ENCODE measurements around the gene CATSPER3. TPM values are rescaled to one million over a fixed set of nuclear protein-coding genes. Genes with fewer than 3 reads are reported as not detected.

CATSPER3 gene
- total RNA-seq, 1 experiment from 2014 or later: 1.7 TPM

- BruUV-seq (replicated peaks): no TSS peak
- H3K4me2 ChIP-seq (ENCODE audit: low read length): no peak overlapping the region
- ChIA-PET CTCF (no interaction called here), POLR2A (no interaction called here), RAD21 (ENCODE audit: low non-redundant PET in 1 of 2, low total read pairs in 2 of 2, uncharacterized antibody in 2 of 2, unreplicated experiment in 2 of 2) (no interaction called here)
- TF ChIP-seq ATF3 (IDR thresholded peaks at IDR 0.05) (no peak), YY1 (IDR thresholded peaks at IDR 0.05; ENCODE audit: extremely low read depth, insufficient replicate concordance, low read depth, low read length) (no peak)
- H3K79me2 ChIP-seq (ENCODE audit: insufficient read depth, low read length): no peaks in the 10 kb centered on the region; the same call in none of the 2 replicates
- H2AFZ ChIP-seq (ENCODE audit: low read depth, low read length, poor library complexity, severe bottlenecking): no peak overlapping the region
- H4K20me1 ChIP-seq (ENCODE audit: insufficient read depth): no peaks in the 10 kb centered on the region
- DNase-seq (ENCODE audit: low read depth, low spot score) (no peak), ATAC-seq (no peak)
- H3K9me3 ChIP-seq (ENCODE audit: control insufficient read depth in 1 of 2, insufficient read depth in 1 of 2, low read depth in 1 of 2, low read length in 2 of 2): no peaks in the 10 kb centered on the region
- no peaks in the 10 kb centered on the region for H3K9me2 ChIP-seq (ENCODE audit: insufficient read depth)
- no peak overlapping the region for H3K9ac ChIP-seq (ENCODE audit: low read length)
- intact Hi-C loops (cut with micrococcal nuclease): no loop called here
- no peaks in the 10 kb centered on the region for H3K4me1 ChIP-seq (ENCODE audit: control insufficient read depth in 1 of 2, insufficient read depth in 2 of 2, low read length in 2 of 2)
- H3K4me3 ChIP-seq (replicated peaks in 1 of 2; ENCODE audit: low read depth in 1 of 2, low read length in 2 of 2): no peak overlapping the region
- no peaks in the 10 kb centered on the region for H3K27me3 ChIP-seq (ENCODE audit: insufficient read depth, low read length)
- H3K36me3 ChIP-seq (ENCODE audit: control insufficient read depth in 1 of 2, insufficient read depth in 2 of 2, low read length in 2 of 2): peaks cover 7 to 14% of the 10 kb centered on the region in 2 experiments; a peak in 2 of 4 replicates
- H3K27ac ChIP-seq (ENCODE audit: low read depth, low read length): no peak overlapping the region
Observed at GRCh38 chr5:134920848-134921575, 46.7 kb upstream of the CATSPER3 start.

GRCh38 chr5:134932508-134932907 is 35.2 kb upstream of the CATSPER3 start:
- ChIA-PET CTCF (no interaction called here), POLR2A (no interaction called here), RAD21 (ENCODE audit: low non-redundant PET in 1 of 2, low total read pairs in 2 of 2, uncharacterized antibody in 2 of 2, unreplicated experiment in 2 of 2) (no interaction called here)
- H3K9me3 ChIP-seq (ENCODE audit: control insufficient read depth in 1 of 2, insufficient read depth in 1 of 2, low read depth in 1 of 2, low read length in 2 of 2): no peaks in the 10 kb centered on the region
- intact Hi-C loops (cut with micrococcal nuclease): no loop called here
- no peaks in the 10 kb centered on the region for H3K4me1 ChIP-seq (ENCODE audit: control insufficient read depth in 1 of 2, insufficient read depth in 2 of 2, low read length in 2 of 2)
- ATAC-seq (no peak), DNase-seq (ENCODE audit: low read depth, low spot score) (no peak)
- 0 out of 4 replicates have a peak, but pooled peaks cover 0 to 4% of the 10 kb centered on the region in 2 experiments for H3K36me3 ChIP-seq (ENCODE audit: control insufficient read depth in 1 of 2, insufficient read depth in 2 of 2, low read length in 2 of 2)
- H3K4me2 ChIP-seq (ENCODE audit: low read length): no peak overlapping the region
- no peaks in the 10 kb centered on the region for H3K27me3 ChIP-seq (ENCODE audit: insufficient read depth, low read length)
- H3K4me3 ChIP-seq (replicated peaks in 1 of 2; ENCODE audit: low read depth in 1 of 2, low read length in 2 of 2): no peak overlapping the region
- BruUV-seq (replicated peaks): no TSS peak
- TF ChIP-seq CEBPB (IDR thresholded peaks at IDR 0.05; ENCODE audit: low read depth): no peak
- TF ChIP-seq CTCF (IDR thresholded peaks at IDR 0.05 in 2 of 3, conservative IDR thresholded peaks at IDR 0.05 in 1 of 3; ENCODE audit: borderline replicate concordance in 1 of 3, insufficient read depth in 1 of 3, low read depth in 2 of 3, low read length in 2 of 3): no peak
- no peak for TF ChIP-seq EZH2 (IDR thresholded peaks at IDR 0.05)
- TF ChIP-seq ZFX (IDR thresholded peaks at IDR 0.05): no peak
- no peak for TF ChIP-seq REST (IDR thresholded peaks at IDR 0.05; ENCODE audit: low read depth)
- TF ChIP-seq SRF (IDR thresholded peaks at IDR 0.05; ENCODE audit: low read depth): no peak
- no peak for TF ChIP-seq CBX3 (IDR thresholded peaks at IDR 0.05; ENCODE audit: low read depth)
- no peak for TF ChIP-seq POLR2A (IDR thresholded peaks at IDR 0.05; ENCODE audit: borderline replicate concordance, extremely low read depth, insufficient read depth, insufficient read length)
- TF ChIP-seq EZH2phosphoT487 (IDR thresholded peaks at IDR 0.05; ENCODE audit: borderline replicate concordance): no peak
- no peak for TF ChIP-seq ELF1 (IDR thresholded peaks at IDR 0.05; ENCODE audit: borderline replicate concordance, low read depth)
- no peak for TF ChIP-seq FOSL1 (IDR thresholded peaks at IDR 0.05; ENCODE audit: low read depth)
- no peak for TF ChIP-seq SP1 (IDR thresholded peaks at IDR 0.05; ENCODE audit: low read depth)
- no peak for TF ChIP-seq ATF3 (IDR thresholded peaks at IDR 0.05)
- TF ChIP-seq SIN3A (IDR thresholded peaks at IDR 0.05; ENCODE audit: low read depth): no peak
- no peak overlapping the region for H3K27ac ChIP-seq (ENCODE audit: low read depth, low read length)
- no peak overlapping the region for H3K9ac ChIP-seq (ENCODE audit: low read length)
- no peaks in the 10 kb centered on the region for H4K20me1 ChIP-seq (ENCODE audit: insufficient read depth)
- no peaks in the 10 kb centered on the region for H3K79me2 ChIP-seq (ENCODE audit: insufficient read depth, low read length)
- no peaks in the 10 kb centered on the region for H3K9me2 ChIP-seq (ENCODE audit: insufficient read depth)
- no peak overlapping the region for H2AFZ ChIP-seq (ENCODE audit: low read depth, low read length, poor library complexity, severe bottlenecking)

Measured in HCT116 (cell line).